Kidney (tissue), 14 donors: Measurements from ENCODE around the gene KLHL6. TPM values are rescaled to one million over a fixed set of nuclear protein-coding genes. Genes with fewer than 3 reads are reported as not detected.

Source experiments
- DNase-seq, 5 donors: peaks; one replicate each; pipeline ENCODE4 v3.0.0-alpha.2; 2013 to 2020
- FAIRE-seq: peaks from 2 replicates; lab custom pipeline; 2012; peaks lifted over from hg19 to GRCh38; lab: Jason Lieb, UNC
- H3K27ac ChIP-seq, 2 donors: one replicate each; pipeline ENCODE4 v1.7.0; 2013; ENCODE audit warnings: low read depth in 2 of 2, low read length in 2 of 2, inconsistent platforms in 1 of 2
- H3K27me3 ChIP-seq: one replicate; pipeline ENCODE4 v1.7.1; 2013; ENCODE audit warnings: low read length, inconsistent platforms; ENCODE audit not compliant: control insufficient read depth, insufficient read depth
- H3K36me3 ChIP-seq, 3 donors: one replicate each; pipeline versions ENCODE4 v1.7.0 to v1.7.1; 2013; ENCODE audit warnings: low read length in 3 of 3, control low read depth in 1 of 3, inconsistent platforms in 1 of 3; ENCODE audit not compliant: insufficient read depth in 3 of 3, control insufficient read depth in 2 of 3
- H3K4me1 ChIP-seq, 3 donors: one replicate each; pipeline versions ENCODE4 v1.7.0 to v1.7.1; 2013; ENCODE audit warnings: low read length in 3 of 3, inconsistent platforms in 1 of 3, low read depth in 1 of 3; ENCODE audit not compliant: control insufficient read depth in 2 of 3, insufficient read depth in 2 of 3
- H3K4me3 ChIP-seq, 3 donors: one replicate each; pipeline versions ENCODE4 v1.7.0 to v1.8.1; 2013; ENCODE audit warnings: low read length in 3 of 3, control low read depth in 1 of 3, inconsistent platforms in 1 of 3
- H3K9ac ChIP-seq, 3 donors: one replicate each; pipeline versions ENCODE4 v1.7.0 to v1.7.1; 2013; ENCODE audit warnings: low read length in 3 of 3, control low read depth in 1 of 3, inconsistent platforms in 1 of 3
- H3K9me3 ChIP-seq, 3 donors: one replicate each; pipeline versions ENCODE4 v1.7.0 to v1.7.1; 2013; ENCODE audit warnings: low read length in 3 of 3, control low read depth in 1 of 3, inconsistent platforms in 1 of 3; ENCODE audit not compliant: control insufficient read depth in 2 of 3, insufficient read depth in 1 of 3
- CTCF ChIP-seq: IDR thresholded peaks from 3 replicates; pipeline ENCODE4 v1.5.1; 2012; ENCODE audit warnings: mild to moderate bottlenecking, moderate library complexity, borderline replicate concordance; ENCODE audit not compliant: insufficient read depth; ENCODE audit errors: extremely low read depth
- intact Hi-C: fragments of 100-400 bp; cut with DNase I; formaldehyde crosslinking; loops from one replicate; pipeline ENCODE4 v1.11.1; 2022
- polyA plus RNA-seq: library from polyadenylated mRNA; stranded (reverse); fragments of 350-450 nt; fragmentation: Illumina TruSeq; extraction: RNeasy Lipid Tissue Mini Kit (QIAGEN cat#74804); gene quantifications from one replicate; pipeline ENCODE4 v1.2.3, GENCODE V29; 2014; ENCODE audit warnings: low read depth, low replicate concordance; ENCODE audit not compliant: insufficient read depth
- total RNA-seq: library from RNA; stranded (reverse); fragmentation: NEBNext Ultra II Directional; extraction: Animal tissue kit (Norgen Biotek cat#: 25700); gene quantifications from one replicate; pipeline ENCODE4 v1.2.1, GENCODE V29; 2021
- donor health status: control.
- donor health status: control.
- donor health status: control.
- donor health status: control.
- donor health status: control.
- donor health status: DM: yes; HTN: yes; CAD: no.
- donor health status: Normal renal cell carcinoma (clear cell type).

KLHL6 gene
- total and polyA plus RNA-seq, 2 donors from 2014 or later = 0.37 to 9.8 TPM

- no peaks in the 10 kb centered on the region for H3K36me3 ChIP-seq
- H3K9ac ChIP-seq = no peak overlapping the region
- no peaks in the 10 kb centered on the region for H3K9me3 ChIP-seq
- FAIRE-seq = no peak
- H3K27ac ChIP-seq = no peak overlapping the region
- H3K4me1 ChIP-seq = no peaks in the 10 kb centered on the region
- TF ChIP-seq CTCF = no peak
- H3K27me3 ChIP-seq = no peaks in the 10 kb centered on the region
- no peak for DNase-seq
- no peak overlapping the region for H3K4me3 ChIP-seq
- intact Hi-C loops = no loop called here
Observed at GRCh38 chr3:183493296-183494045, 62.0 kb downstream of the KLHL6 start.

- no peaks in the 10 kb centered on the region for H3K9me3 ChIP-seq
- H3K4me1 ChIP-seq = no peaks in the 10 kb centered on the region
- DNase-seq = no peak
- H3K4me3 ChIP-seq = no peak overlapping the region
- H3K9ac ChIP-seq = no peak overlapping the region
- TF ChIP-seq CTCF = no peak
- intact Hi-C loops = no loop called here
- H3K27ac ChIP-seq = no peak overlapping the region
- H3K27me3 ChIP-seq = no peaks in the 10 kb centered on the region
- no peaks in the 10 kb centered on the region for H3K36me3 ChIP-seq
- no peak for FAIRE-seq
Observed at GRCh38 chr3:183492849-183493179, 62.7 kb downstream of the KLHL6 start.

GRCh38 chr3:183491923-183492848 is 63.3 kb downstream of the KLHL6 start:
- no peaks in the 10 kb centered on the region for H3K36me3 ChIP-seq
- TF ChIP-seq CTCF = no peak
- DNase-seq (peak in 1 of 5 donors; percentile 79), FAIRE-seq (no peak)
- no peak overlapping the region for H3K9ac ChIP-seq
- no peaks in the 10 kb centered on the region for H3K27me3 ChIP-seq
- no peaks in the 10 kb centered on the region for H3K9me3 ChIP-seq
- H3K27ac ChIP-seq = no peak overlapping the region
- intact Hi-C loops = no loop called here
- no peak overlapping the region for H3K4me3 ChIP-seq
- no peaks in the 10 kb centered on the region for H3K4me1 ChIP-seq
